GM19455 (cell line): ENCODE results near the gene TRAF3IP1.
"Not testable (repeated sequence)": the region's sequence is repeated elsewhere in the genome, so short reads cannot be mapped to it uniquely, and the experiment has no call there.

Experiments
- ATAC-seq: cut with Tn5 transposase; IDR thresholded peaks from one replicate; pipeline ENCODE4 v1.9.1; 2021; ENCODE audit not compliant: unreplicated experiment

Gene TRAF3IP1, protein sequence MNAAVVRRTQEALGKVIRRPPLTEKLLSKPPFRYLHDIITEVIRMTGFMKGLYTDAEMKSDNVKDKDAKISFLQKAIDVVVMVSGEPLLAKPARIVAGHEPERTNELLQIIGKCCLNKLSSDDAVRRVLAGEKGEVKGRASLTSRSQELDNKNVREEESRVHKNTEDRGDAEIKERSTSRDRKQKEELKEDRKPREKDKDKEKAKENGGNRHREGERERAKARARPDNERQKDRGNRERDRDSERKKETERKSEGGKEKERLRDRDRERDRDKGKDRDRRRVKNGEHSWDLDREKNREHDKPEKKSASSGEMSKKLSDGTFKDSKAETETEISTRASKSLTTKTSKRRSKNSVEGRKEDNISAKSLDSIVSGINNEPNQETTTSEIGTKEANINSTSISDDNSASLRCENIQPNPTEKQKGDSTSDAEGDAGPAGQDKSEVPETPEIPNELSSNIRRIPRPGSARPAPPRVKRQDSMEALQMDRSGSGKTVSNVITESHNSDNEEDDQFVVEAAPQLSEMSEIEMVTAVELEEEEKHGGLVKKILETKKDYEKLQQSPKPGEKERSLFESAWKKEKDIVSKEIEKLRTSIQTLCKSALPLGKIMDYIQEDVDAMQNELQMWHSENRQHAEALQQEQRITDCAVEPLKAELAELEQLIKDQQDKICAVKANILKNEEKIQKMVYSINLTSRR

DNA sequence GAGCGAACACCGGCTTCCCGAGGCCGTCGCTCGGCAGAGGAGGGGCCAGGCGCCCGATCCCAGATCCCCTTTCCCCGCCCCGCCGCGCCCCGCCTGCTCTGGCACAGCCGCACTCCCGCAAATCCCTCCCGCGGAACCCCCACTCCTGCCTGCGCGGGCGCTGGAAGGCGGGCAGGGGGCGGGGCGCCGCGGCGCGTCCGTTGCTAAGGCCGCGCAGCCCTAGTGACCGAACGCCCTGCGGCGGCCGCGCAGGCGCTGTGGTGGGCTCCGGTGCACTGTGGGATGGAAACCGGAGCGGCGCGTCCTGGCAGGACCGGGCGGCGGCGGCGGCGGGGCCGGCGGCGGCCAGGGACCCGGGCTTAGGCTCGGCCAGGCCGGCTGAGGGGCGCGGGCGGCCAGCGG is at the start of gene TRAF3IP1:
Gene TRAF3IP1, plus strand, starts transcription at position 273 of the 402 bp plus-strand sequence. CDS start 145 bp downstream, outside the sequence.
- peak; percentile 97 for ATAC-seq

DNA sequence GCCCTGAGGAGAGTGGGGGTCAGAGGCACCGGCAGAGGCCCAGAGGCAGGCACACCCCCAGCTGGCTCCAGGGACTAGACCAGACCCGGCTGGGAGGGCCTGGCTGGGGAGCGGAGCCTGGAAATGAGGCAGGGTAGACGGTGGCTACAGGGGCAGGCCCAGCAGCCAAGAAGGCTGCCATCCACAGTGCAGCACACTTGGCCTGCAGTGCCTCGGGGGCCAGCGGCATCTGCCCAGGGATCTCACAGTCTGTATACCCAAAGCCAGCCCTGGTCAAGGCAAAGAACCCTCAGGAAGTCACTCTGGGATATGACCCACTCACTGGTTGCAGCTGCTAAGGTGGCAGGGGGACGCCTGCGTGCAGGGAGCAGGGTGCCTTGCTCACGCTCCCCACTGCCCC is 49.7 kb upstream of the TRAF3IP1 start:
- no peak for ATAC-seq

DNA sequence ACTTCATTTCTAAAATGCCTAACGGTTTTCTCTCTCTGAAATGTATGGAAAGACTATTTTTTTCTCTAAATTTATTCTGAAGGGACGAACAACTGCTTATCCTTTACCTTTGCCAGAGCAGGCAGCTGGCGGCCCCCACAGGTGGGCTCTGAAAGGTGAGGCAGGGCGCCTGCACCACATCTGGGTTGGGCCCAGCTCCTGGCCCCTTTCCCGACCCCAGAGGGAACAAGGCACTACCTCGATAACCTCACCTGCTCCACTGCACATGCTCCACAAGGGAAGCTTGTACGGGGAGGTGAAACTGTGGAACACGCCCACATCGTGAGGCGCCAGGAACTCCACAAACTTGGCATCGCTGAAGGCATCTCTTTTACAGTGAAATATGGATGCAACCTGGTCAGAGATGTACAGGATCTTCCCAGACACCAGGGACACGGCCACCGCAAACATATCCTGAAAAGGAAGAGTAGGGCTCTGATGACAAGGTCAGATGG is 49.2 kb upstream of the TRAF3IP1 start:
- no peak for ATAC-seq

DNA sequence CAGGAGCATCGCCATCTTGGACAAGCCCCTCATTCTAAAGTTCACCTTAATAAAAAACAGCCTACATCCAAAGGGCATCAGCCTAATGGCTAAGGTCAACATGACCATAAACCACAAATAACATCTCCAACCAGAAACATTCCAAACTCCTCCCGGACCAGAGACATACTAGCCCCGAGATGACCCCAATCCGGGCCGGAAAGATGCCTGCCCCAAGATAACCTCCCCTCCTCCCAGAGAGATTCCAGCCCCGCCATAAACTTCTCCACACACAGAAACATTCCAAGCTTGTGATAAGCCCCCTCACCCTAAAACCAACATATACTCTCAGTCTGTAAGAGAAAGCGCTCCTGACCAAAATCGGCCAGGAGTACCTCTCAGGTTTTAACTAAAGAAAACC is 48.6 kb upstream of the TRAF3IP1 start:
- not testable (repeated sequence) for ATAC-seq

DNA sequence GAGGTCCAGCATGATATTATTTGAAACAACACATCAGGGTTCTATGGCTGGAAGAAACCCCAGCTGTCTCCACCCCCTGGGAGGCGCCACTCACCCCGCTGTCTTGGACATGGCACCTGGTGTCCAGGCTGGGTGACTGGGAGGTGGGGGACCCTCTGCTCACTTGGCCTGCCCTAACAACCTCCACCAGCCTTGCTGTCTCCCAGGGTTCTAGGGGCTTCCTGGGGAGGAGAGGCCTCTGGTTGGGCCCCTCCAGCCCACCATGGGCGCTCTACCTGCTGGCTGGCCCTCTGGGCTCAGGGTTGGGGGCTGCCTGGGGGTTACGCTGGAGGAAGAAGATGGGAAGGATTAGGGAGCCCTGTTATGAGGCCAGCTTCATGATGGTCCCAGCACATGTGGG is 48.2 kb upstream of the TRAF3IP1 start:
- no peak for ATAC-seq

DNA sequence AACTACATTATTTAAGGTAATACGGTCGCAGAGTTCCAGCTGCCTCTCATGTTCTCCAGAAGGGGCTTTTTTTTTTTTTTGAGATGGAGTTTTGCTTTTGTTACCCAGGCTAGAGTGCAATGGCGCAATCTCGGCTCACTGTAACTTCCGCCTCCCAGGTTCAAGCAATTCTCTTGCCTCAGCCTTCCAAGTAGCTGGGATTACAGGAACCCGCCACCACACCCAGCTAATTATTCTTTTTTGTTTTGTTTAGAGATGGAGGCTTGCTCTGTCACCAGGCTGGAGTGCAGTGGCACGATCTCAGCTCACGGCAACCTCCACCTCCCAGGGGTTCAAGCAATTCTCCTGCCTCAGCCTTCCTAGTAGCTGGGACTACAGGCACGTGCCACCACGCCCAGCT is 46.9 kb upstream of the TRAF3IP1 start:
- ATAC-seq = not testable (repeated sequence)

DNA sequence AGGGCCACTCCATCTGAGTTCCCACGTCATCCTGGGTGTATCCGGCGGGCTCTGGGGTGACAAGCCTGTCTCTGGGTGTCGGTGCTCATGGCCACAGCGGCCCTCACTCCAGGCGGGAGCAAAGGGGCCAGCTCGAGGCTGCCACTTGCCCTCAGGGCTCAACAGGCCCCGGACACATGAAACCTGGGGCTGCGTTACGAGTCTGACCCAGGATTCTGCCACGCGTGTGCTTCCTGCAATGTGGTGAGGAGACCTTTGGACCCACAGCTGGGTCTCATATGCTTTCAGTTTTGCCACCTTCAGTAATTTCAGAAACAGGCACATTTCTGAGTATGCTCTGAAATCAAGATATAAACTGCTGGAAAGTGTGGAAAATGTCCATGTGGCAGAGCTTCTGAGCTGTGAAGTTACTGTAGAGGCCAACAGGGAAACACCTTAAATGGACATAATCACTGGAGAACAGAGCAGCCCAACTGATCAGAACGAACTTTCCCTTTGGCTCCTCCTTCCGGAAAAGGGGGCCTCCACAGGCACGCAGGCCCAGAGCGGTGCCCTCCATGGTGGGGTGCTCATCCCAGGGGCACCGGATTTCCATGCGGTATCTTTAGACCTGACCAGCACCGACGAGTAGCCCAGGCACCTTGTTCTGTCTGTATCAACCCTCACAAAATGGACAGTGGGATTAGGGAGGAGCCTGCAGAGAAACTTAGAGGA is 46.0 kb upstream of the TRAF3IP1 start:
- ATAC-seq = no peak

DNA sequence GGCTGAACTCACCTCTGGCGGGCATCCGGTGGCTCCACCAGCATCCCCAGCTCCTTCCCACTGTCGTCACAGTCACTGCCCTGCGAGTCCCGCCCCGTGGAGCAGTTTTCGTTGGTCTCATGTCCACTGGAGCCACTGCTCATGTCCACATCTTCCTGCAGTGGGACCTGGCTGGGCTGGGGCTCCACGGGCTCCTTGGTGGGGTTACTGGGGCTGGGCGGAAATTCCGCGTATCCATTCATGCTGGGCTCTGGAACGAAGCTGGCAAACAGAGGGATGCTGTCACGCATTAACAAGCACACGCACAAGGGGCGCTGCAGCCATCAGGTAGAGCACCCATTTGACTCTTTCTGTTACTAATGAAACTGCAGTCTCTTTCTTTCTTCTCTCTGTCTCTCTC is 42.6 kb upstream of the TRAF3IP1 start:
- ATAC-seq = no peak

DNA sequence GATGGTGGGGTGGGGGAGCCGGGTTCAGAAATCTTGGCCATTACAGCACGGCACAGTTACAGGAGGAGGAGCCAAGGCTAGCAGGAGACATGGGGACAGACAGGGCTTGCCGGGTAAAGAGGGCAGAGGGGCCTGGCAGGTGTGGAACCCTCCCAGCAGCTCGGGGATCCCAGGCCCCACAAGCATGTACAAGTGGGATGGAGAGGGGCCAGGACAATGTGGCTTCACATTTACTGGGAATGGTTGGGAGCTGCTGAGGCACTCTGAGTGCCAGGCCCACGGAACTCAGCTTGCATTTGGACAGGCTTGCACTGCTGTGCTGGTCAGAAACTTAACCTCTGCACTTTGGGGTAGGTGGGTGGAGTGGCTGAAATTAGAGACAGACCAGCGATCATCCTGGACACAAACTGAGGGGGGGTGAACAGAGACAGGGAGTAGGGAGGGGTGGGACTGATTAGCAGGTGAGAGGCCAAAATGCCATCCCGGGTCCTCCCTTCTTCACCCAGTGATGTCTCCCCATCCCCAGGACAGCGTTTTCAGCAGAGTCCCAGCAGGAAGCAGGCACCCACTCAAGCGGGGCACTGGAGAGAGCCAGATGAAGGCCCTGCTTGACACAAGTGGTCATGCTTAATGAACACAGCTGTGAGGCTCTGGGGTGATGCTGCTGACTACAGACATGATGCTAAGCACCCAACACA is 41.5 kb upstream of the TRAF3IP1 start:
- ATAC-seq = no peak

DNA sequence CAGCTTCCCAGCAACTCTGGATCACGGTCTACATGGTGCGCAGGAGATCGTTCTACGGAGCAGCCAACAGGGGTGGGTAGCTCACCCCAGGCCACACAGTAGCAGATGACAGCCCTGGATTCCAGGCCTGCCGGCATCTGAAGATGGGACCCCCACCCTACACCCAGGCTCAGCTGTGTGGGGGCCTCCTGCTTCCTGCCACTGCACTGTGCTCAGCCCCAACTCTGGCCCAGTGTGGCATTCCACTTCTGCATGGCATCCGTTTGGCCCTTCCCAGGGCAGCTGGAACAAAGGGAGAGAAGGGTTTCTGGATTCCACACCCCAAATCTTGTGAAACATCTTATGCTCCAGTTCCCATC is 41.0 kb upstream of the TRAF3IP1 start:
- ATAC-seq = no peak

DNA sequence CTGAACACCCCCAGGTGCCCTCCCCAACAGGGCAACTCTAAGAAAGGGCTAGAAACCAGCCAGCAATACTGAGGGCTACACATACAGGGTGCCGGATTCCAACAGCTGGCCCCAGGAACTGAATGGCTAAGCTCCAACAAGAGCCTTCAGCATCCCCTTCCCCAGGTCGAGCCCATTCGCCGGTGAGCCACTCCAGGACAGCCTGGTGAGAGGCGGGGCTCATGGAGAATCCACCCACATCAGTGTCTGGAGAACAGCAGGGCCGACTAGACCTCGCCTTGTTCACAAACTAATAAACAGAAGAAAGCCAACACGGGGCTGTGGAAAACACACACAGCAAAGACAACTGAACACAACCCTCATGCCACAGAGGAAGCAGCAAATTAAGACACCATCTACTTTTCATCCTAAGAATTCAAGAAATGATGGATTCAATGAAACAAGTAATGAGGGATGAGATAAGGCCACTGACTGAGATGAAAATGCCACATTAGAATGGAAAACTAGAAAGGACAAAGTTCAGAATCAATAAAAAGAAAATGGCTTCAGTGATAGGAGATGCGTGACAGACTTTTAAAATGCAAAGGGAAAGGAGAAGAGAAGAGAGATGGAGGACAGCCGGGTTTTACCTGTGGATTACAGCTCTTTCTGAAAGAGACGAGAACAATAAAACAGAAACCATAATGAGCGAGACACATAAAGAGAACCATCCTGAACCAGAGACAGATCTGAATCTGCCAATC is 40.1 kb upstream of the TRAF3IP1 start:
- no peak for ATAC-seq

DNA sequence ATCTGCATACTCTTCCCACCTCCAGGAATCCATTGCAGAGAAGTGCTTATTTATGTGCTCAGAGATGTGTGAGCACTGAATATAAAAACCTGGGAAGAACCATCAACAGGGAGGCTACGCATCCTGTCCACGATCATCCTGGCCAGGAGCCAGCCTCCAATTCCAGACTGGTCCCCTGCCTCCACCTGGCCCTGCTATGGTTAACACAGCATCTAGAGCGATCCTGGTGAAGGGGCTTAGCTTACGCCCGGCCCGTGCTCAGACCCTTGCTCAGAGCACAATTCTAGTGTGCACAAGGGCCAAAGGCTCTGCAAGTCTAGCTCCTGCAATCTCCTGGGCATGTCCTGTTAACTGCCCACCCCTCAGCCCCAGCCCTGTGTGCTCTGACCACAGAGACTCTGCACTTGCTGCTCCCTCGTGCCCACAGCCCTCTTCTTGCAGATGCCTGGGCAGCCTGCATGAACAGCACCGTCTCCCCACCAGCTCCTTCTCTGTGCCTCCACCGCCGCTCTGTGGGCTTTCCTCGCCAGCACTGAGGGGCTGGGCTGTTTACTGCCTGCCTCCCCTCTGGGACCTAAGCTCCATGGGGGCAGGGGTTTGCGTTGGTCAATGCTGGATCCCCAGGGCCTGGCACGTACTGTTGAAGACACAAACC is 38.4 kb upstream of the TRAF3IP1 start:
- ATAC-seq = no peak

DNA sequence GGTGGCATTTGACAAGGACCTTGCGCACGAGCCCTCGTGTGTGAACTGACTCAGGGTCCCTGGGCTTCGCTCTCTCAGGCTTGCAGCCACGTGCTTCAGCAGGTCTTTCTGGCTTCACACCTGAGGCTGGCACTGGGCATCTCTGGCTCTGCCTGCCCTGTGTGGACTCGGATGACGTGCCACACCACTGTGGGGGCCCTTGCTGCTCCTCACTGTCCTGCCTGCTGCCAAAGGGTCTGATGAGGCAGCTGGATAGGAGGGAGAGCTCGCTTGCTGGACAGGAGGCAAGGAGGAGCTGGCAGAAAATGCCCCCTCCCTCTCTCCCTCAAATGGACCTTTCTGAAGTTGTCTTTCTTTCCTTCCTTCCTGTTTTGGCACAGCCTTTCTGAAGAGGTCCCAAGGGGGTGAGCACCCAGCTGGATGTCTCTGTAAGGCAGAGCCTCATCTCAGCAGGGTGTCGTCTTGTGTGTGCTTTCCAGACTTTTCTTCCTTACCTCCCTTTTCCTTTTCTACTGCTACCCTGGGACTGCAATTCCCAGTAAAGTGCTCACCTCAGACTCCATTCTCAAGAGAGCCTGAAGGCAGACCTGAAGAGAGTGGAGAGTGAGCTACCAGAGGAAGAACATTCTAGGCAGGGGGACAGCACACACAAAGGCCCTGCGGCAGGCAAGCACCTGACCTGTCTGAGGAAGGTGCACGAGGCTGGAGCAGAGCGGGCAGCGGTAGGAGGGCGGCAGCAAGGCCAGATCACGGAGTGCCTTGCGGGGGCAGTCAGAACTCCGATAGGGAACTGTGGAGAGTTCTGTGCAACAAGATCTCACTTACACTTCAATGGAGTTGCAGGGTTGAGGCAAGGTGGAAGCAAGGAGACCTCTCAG is 37.2 kb upstream of the TRAF3IP1 start:
- no peak for ATAC-seq

DNA sequence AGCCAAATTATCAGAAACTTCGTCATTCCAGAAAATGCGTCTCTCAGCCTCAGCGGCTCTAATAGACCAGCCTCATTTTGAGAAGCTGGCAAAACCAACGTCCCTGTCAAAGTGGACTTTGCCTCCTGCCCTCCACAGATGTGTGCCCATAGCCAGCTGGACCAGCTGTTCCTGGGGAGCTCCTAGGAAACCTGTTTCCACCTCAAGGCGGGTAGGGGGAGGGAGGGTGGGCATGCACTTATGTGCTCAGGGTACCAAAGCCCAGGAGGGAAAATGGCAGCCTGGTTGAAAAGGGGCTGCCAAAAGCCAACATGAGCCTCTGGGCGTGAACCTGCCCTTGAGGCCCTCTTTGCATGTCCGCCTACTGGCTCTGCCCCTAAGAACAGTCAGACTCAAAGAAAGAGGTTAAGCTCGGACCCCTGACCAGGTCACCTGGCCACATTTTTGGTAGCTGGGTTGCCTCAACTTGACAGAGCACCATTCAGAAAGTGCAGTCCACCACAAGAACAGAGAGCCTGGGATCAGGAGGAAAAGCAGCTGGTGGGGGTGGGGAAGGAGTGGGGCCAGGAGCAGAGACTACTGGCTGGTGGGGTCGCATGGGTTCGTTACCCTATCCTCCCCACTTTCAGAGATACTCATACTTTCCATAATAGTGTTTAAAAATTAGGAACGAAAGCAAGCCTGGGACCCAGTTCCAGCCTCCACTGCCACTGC is 35.4 kb upstream of the TRAF3IP1 start:
- ATAC-seq = no peak

DNA sequence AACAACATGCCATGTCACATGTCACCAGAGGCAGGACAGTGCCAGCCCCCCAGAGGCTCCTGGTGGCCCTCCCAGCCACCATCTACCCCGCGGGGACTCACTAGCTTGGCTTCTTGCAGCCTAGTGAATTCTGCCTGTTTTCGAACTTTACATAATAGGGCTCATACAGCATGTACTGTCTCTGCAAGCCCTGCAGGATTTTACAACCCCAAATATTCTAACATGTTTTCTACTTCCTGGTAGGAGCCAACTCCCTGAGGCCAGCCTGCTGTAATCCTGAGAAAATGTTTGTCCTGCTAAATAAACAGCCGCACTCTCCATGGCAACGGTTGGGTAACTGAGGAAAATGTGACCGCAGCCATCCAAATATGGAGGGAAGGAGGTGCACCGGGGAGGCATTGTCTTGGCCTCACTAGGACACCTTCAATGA is 34.6 kb upstream of the TRAF3IP1 start:
- no peak for ATAC-seq

DNA sequence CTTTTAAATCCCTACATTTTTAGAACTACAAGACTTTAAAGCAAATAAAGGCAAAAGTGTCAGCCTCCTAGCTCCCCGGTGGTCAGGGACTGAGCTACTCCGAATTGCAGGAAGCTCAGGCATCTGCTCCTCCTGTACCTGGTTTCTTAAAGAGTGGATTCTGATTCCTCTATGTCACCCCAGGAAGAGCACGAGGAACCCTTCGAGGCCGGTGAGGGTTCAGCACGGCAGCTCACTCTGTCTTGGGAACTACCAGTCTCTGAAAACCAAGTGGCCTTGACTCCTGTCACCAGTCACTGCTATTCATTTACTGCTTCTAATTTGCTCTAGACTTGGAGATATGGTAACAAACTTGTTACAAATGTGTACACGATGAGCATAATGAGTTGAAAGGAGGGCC is 34.2 kb upstream of the TRAF3IP1 start:
- no peak for ATAC-seq

DNA sequence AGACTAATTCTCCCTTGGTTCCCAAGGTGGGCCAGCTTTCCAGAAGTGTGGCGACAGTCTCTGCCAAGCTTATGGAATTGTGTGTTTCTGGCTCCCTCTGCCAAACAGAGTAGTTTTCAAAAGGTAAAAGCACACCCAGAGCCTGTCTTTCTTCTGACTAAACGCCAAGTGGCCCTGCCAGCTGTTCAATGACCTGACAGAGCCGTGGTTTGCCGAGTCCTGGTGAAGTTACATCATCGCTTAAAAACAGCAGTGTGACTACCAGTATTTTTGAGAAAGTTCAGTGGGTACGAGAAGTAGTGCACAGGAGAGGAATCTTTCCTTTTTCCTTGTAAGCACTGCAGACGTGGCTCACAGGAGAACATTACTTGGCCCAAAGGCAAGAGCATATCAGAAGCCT is 33.8 kb upstream of the TRAF3IP1 start:
- ATAC-seq = no peak

DNA sequence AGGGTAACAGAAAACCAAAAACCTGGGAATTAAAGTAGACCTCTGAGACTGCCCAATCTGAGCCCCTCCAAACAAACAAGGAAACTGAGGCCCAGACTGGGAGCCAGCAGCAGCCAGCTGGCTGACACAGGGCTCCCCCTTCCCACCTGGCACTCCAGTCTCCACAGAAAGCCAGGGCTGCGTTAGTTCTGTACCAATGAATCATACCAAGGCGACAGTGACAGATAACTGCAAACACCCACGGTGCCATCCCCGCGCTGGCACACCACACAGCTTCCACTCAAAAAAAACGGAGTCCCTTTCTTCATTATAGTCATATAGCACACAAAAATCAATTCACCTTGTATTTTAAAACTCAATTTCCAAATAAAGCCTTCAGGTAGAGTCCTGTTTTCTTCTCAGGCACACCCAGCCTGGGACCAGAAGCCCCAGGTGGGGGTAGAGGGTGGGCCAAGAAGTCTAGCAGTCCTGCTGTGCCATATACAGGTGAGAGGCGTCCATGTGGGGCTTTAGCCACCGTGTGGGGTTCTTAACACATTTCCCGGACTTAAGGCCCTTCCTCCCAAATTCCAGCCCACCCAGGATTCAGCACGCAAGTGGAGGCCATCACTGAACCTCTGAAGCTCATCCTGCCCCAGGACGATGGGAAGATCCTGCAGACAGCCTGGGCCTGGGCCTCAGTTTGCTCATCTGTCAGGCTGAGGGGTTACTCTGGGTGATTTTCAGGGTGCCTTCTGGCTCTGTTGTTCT is 33.2 kb upstream of the TRAF3IP1 start:
- ATAC-seq = no peak
